SK-N-SH treated with all-trans-retinoic acid at 6 μM for 48 hours (cell line): Measurements from ENCODE around the gene JOSD1.

Experiments
- ATAC-seq: fragments of 200-7000 bp; cut with Tn5 transposase; 3 replicates; pipeline ENCODE4 v1.9.1; 2020; ENCODE audit warnings: mild to moderate bottlenecking, moderate library complexity
- ARNTL ChIP-seq: fragments of 450-650 bp; formaldehyde crosslinking; IDR thresholded peaks from 2 replicates; pipeline ENCODE4 v1.5.0; 2020; ENCODE audit warnings: low read depth, mild to moderate bottlenecking, moderate library complexity, borderline replicate concordance
- CREB5 ChIP-seq: fragments of 250-450 bp; sonication (Bioruptor Pico); IDR thresholded peaks from 2 replicates; pipeline ENCODE4 v1.5.1; 2020; ENCODE audit warnings: low read depth, mild to moderate bottlenecking, moderate library complexity
- CSDC2 ChIP-seq: fragments of 250-450 bp; sonication (Bioruptor Pico); IDR thresholded peaks from 2 replicates; pipeline ENCODE4 v1.5.0; 2020; ENCODE audit warnings: mild to moderate bottlenecking, moderate library complexity
- CSRNP3 ChIP-seq: fragments of 250-450 bp; sonication (Bioruptor Pico); IDR thresholded peaks from 2 replicates; pipeline ENCODE4 v1.5.1; 2021; ENCODE audit warnings: mild to moderate bottlenecking, moderate library complexity
- GLIS3 ChIP-seq: fragments of 250-450 bp; sonication (Bioruptor Pico); IDR thresholded peaks from 2 replicates; pipeline ENCODE4 v1.5.0; 2020; ENCODE audit warnings: mild to moderate bottlenecking, moderate library complexity
- ISL1 ChIP-seq: fragments of 250-450 bp; sonication (Bioruptor Pico); IDR thresholded peaks from 2 replicates; pipeline ENCODE4 v2.1.2; 2022; ENCODE audit warnings: mild to moderate bottlenecking, moderate library complexity
- PATZ1 ChIP-seq: fragments of 250-450 bp; sonication (Bioruptor Pico); IDR thresholded peaks from 2 replicates; pipeline ENCODE4 v1.8.0; 2020; ENCODE audit warnings: mild to moderate bottlenecking, moderate library complexity, borderline replicate concordance
- POU6F1 ChIP-seq: fragments of 250-450 bp; sonication (Bioruptor Pico); IDR thresholded peaks from 2 replicates; pipeline ENCODE4 v1.8.0; 2021; ENCODE audit warnings: low read depth, mild to moderate bottlenecking, moderate library complexity, borderline replicate concordance
- RARB ChIP-seq: fragments of 250-450 bp; sonication (Bioruptor Pico); IDR thresholded peaks from 2 replicates; pipeline ENCODE4 v1.8.0; 2021; ENCODE audit warnings: mild to moderate bottlenecking, moderate library complexity
- SNAI2 ChIP-seq: fragments of 250-450 bp; sonication (Bioruptor Pico); IDR thresholded peaks from 2 replicates; pipeline ENCODE4 v1.5.0; 2020; ENCODE audit warnings: mild to moderate bottlenecking, moderate library complexity
- TCF4 ChIP-seq: fragments of 250-450 bp; sonication (Bioruptor Pico); IDR thresholded peaks from 2 replicates; pipeline ENCODE4 v1.8.0; 2021; ENCODE audit warnings: mild to moderate bottlenecking, moderate library complexity, borderline replicate concordance
- TOX ChIP-seq: fragments of 250-450 bp; sonication (Bioruptor Pico); IDR thresholded peaks from 2 replicates; pipeline ENCODE4 v1.8.0; 2021; ENCODE audit warnings: mild to moderate bottlenecking, moderate library complexity, borderline replicate concordance
- TSHZ2 ChIP-seq: fragments of 250-450 bp; sonication (Bioruptor Pico); IDR thresholded peaks from 2 replicates; pipeline ENCODE4 v1.5.0; 2020; ENCODE audit warnings: mild to moderate bottlenecking, moderate library complexity
- ZFP3 ChIP-seq: fragments of 250-450 bp; sonication (Bioruptor Pico); IDR thresholded peaks from 2 replicates; pipeline ENCODE4 v1.5.0; 2020; ENCODE audit warnings: mild to moderate bottlenecking, moderate library complexity
- ZFP30 ChIP-seq: fragments of 450-650 bp; formaldehyde crosslinking; IDR thresholded peaks from 2 replicates; pipeline ENCODE4 v1.5.0; 2022; ENCODE audit warnings: mild to moderate bottlenecking, moderate library complexity
- ZNF70 ChIP-seq: fragments of 450-650 bp; formaldehyde crosslinking; IDR thresholded peaks from 2 replicates; pipeline ENCODE4 v1.5.0; 2020; ENCODE audit warnings: mild to moderate bottlenecking, moderate library complexity

Gene JOSD1

GRCh38 chr22:38655519-38656255 lies 45.1 kb downstream of the JOSD1 start:
- peak; percentile 24 for ATAC-seq

GRCh38 chr22:38653741-38654140 lies 47.0 kb downstream of the JOSD1 start:
- TF ChIP-seq SNAI2 (CRISPR knock-in tag) (no peak), POU6F1 (CRISPR knock-in tag) (no peak), ISL1 (CRISPR knock-in tag) (no peak), ZFP30 (no peak), ARNTL (CRISPR knock-in tag) (no peak), PATZ1 (CRISPR knock-in tag) (no peak), CSRNP3 (CRISPR knock-in tag) (no peak), CREB5 (no peak)
- no peak for ATAC-seq

More at GRCh38 chr22:38655519-38656255, 45.1 kb downstream of the JOSD1 start:
- no peak for TF ChIP-seq ARNTL (CRISPR knock-in tag)
- no peak for TF ChIP-seq CREB5
- no peak for TF ChIP-seq ZNF70
- TF ChIP-seq GLIS3 (CRISPR knock-in tag): no peak
- no peak for TF ChIP-seq TSHZ2 (CRISPR knock-in tag)
- TF ChIP-seq CSRNP3 (CRISPR knock-in tag): no peak
- TF ChIP-seq ISL1 (CRISPR knock-in tag): no peak
- no peak for TF ChIP-seq TOX (CRISPR knock-in tag)
- TF ChIP-seq TCF4 (CRISPR knock-in tag): no peak
- TF ChIP-seq CSDC2 (CRISPR knock-in tag): no peak
- TF ChIP-seq ZFP3 (CRISPR knock-in tag): no peak

- ATAC-seq: no peak
- TF ChIP-seq RARB (CRISPR knock-in tag) (no peak), CSRNP3 (CRISPR knock-in tag) (no peak), ZFP3 (CRISPR knock-in tag) (no peak), PATZ1 (CRISPR knock-in tag) (no peak), POU6F1 (CRISPR knock-in tag) (no peak)
Measured at GRCh38 chr22:38652859-38653258, 47.9 kb downstream of the JOSD1 start.
